ENCODE results near the gene HLA-DRB5. TPM values are rescaled to one million over a fixed set of nuclear protein-coding genes. Genes with fewer than 3 reads are reported as not detected.

HLA-DRB5 gene
- total and polyA plus RNA-seq, 2 of the 8 experiments (the other 6 are each of a cell fraction or from before 2014, with no cell fraction given), result 0.83 to 1.4 TPM

DNA sequence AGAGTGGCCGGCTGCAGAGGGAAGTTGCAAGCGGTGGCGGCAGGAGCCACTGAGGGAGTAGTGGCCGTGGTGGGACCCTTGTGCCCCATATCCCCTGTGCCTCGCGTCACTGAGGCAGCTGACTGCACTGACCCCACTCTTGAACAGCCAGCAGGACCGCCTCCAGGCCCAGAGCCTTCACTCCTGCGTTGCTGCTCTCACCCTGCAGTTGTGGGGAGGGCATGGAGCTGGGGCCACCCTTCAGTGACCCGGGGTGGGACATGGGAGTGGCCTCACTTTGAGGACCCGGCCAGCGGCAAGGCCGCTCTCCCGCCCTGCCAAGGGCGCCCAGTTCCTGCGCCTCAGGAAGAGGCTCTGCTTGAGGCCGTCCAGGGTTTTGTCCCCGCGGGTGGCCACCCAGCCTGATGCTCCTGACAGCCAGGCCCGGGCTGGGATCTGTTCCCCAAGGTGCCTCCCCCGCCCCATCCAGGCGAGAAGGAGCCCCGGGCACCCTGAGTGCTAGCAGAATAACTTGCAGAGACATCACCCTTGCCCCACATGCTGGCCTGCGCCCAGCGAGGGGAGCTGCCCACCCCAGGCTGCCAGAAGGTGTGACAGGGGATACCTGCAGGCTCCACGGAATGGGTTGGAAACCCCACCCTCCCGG, 46.0 kb downstream of the HLA-DRB5 start:
- CTCF ChIA-PET (ENCODE audit: partially characterized antibody), result interaction anchor here (0.8 to 1.3 kb wide), 8 partner anchors 11 to 362 kb away, joined by 3 to 4 read pairs (median 3); partner anchors contain the start of gene HLA-DRB1
- no peak overlapping the region for H3K23ac ChIP-seq (ENCODE audit: insufficient read length)
- no peaks in the 10 kb centered on the region for H3K23me2 ChIP-seq (ENCODE audit: low read depth, low read length)
- no peak overlapping the region for H3K14ac ChIP-seq (ENCODE audit: insufficient read length)
- no peak overlapping the region for H3K56ac ChIP-seq (replicated peaks; ENCODE audit: insufficient read length, low read depth, low read length)
- POLR2A ChIA-PET (ENCODE audit: partially characterized antibody), result no interaction called here
- no peak overlapping the region for H2BK5ac ChIP-seq (ENCODE audit: low read depth, low read length)
- no peak for DNase-seq (ENCODE audit: low read depth in 1 of 2, low spot score in 2 of 2)
- H2AFZ ChIP-seq (ENCODE audit: low read length), result peak overlapping the region; percentile 39; the same call in 1 of the 2 replicates
- no peak overlapping the region for H3K4me3 ChIP-seq (ENCODE audit: extremely low read depth in 1 of 4, insufficient read depth in 2 of 4, low read depth in 3 of 4, low read length in 4 of 4)
- no peak overlapping the region for H4K5ac ChIP-seq (ENCODE audit: insufficient read length, low read depth, low read length)
- no peak overlapping the region for H2BK20ac ChIP-seq (ENCODE audit: low read length)
- H4K8ac ChIP-seq (ENCODE audit: extremely low read depth, insufficient read depth, low read length), result no peak overlapping the region; the same call in 1 of the 2 replicates
- FAIRE-seq, result no peak
- no peak overlapping the region for H2BK120ac ChIP-seq (replicated peaks; ENCODE audit: low read depth, low read length)
- no peak overlapping the region for H3K9ac ChIP-seq (replicated peaks in 1 of 4; ENCODE audit: extremely low read depth in 1 of 4, low read depth in 3 of 4, low read length in 3 of 4)
- no peak overlapping the region for H2BK12ac ChIP-seq (ENCODE audit: low read depth, low read length)
- H2AK5ac ChIP-seq (ENCODE audit: low read depth, low read length), result no peak overlapping the region
- no peak overlapping the region for H3K18ac ChIP-seq (ENCODE audit: extremely low read depth, low read length)
- H3K4me2 ChIP-seq (ENCODE audit: insufficient read depth in 1 of 2, low read depth in 2 of 2, low read length in 2 of 2), result no peak overlapping the region
- H4K20me1 ChIP-seq (replicated peaks in 1 of 2; ENCODE audit: control insufficient read depth in 1 of 2, insufficient read depth in 2 of 2, low read length in 2 of 2), result no peaks in the 10 kb centered on the region
- no peak overlapping the region for H3K4ac ChIP-seq (replicated peaks; ENCODE audit: insufficient read length, low read depth, low read length)
- H3K79me2 ChIP-seq (ENCODE audit: control insufficient read depth in 1 of 2, insufficient read depth in 2 of 2, low read length in 2 of 2), result no peaks in the 10 kb centered on the region
- 0 out of 4 replicates have a peak, but pooled peaks cover 0 to 3% of the 10 kb centered on the region in 2 experiments for H3K9me3 ChIP-seq (ENCODE audit: insufficient read depth in 2 of 2, low read depth in 1 of 2, low read length in 1 of 2)
- no peak overlapping the region for H4K91ac ChIP-seq (replicated peaks; ENCODE audit: insufficient read length, low read length)
- H3K79me1 ChIP-seq (ENCODE audit: low read depth, low read length), result no peaks in the 10 kb centered on the region
- no peak overlapping the region for H2BK15ac ChIP-seq (ENCODE audit: low read length)
- no peak overlapping the region for H3K27ac ChIP-seq (ENCODE audit: low read depth, low read length)
- no peaks in the 10 kb centered on the region for H3K4me1 ChIP-seq (replicated peaks in 1 of 4; ENCODE audit: control insufficient read depth in 3 of 4, insufficient read depth in 4 of 4, low read length in 3 of 4)
- no peaks in the 10 kb centered on the region for H3K27me3 ChIP-seq (replicated peaks in 1 of 4; ENCODE audit: control insufficient read depth in 3 of 4, extremely low read depth in 1 of 4, insufficient read depth in 3 of 4, low read length in 3 of 4)
- no peaks in the 10 kb centered on the region for H3K36me3 ChIP-seq (ENCODE audit: control insufficient read depth in 2 of 4, insufficient read depth in 4 of 4, low read length in 3 of 4)
- 76% methylated on average over 23 of the region's 26 CpGs; no CpG with 5 or more reads in 1 of the 2 experiments for WGBS, 2 experiments (ENCODE audit: extremely low coverage in 1 of 2, insufficient coverage in 1 of 2, insufficient read length in 1 of 2, insufficient replicate concordance in 2 of 2, low coverage in 1 of 2, low lambda C conversion rate in 2 of 2, missing lambda C conversion rate in 1 of 2)
- TF ChIP-seq HDAC2 (IDR thresholded peaks at IDR 0.05; ENCODE audit: borderline replicate concordance in 1 of 2, low read depth in 2 of 2, low read length in 2 of 2) (no peak), GABPA (IDR thresholded peaks at IDR 0.05; ENCODE audit: borderline replicate concordance, insufficient read depth, low read length) (no peak), FOSL1 (IDR thresholded peaks at IDR 0.05; ENCODE audit: insufficient read depth, low read depth, low read length) (no peak), GTF2F1 (IDR thresholded peaks at IDR 0.05; ENCODE audit: borderline replicate concordance, low read depth, low read length) (no peak), KDM5A (IDR thresholded peaks at IDR 0.05; ENCODE audit: low read length) (no peak), POU5F1 (IDR thresholded peaks at IDR 0.05; ENCODE audit: low read depth, low read length) (no peak), POLR2A (IDR thresholded peaks at IDR 0.05; ENCODE audit: control extremely low read depth in 1 of 2, low read depth in 2 of 2, low read length in 2 of 2) (no peak), SP2 (IDR thresholded peaks at IDR 0.05; ENCODE audit: low read length) (no peak), CREB1 (IDR thresholded peaks at IDR 0.05) (no peak), RFX5 (IDR thresholded peaks at IDR 0.05; ENCODE audit: borderline replicate concordance, low read depth, low read length) (no peak), SIX5 (IDR thresholded peaks at IDR 0.05; ENCODE audit: low read depth, low read length) (no peak), RXRA (IDR thresholded peaks at IDR 0.05; ENCODE audit: insufficient read depth, low read depth, low read length) (no peak), MAFK (IDR thresholded peaks at IDR 0.05; ENCODE audit: low read depth, low read length) (no peak), SIRT6 (IDR thresholded peaks at IDR 0.05; ENCODE audit: low read length) (no peak), POLR2AphosphoS5 (IDR thresholded peaks at IDR 0.05; ENCODE audit: low read depth, low read length) (no peak)
